H9 (cell line): Measurements from ENCODE around the gene KIF26B. TPM values are rescaled to one million over a fixed set of nuclear protein-coding genes. Genes with fewer than 3 reads are reported as not detected.

Experiments used
- DNase-seq: peaks from one replicate; pipeline ENCODE4 v3.0.0-alpha.2; 2017
- H2AFZ ChIP-seq: one replicate; pipeline ENCODE4 v1.6.1; 2013; ENCODE audit warnings: mild to moderate bottlenecking, low read length, control low read depth, moderate library complexity
- H2AK5ac ChIP-seq: 2 replicates; pipeline ENCODE4 v1.6.1; 2013; ENCODE audit warnings: low read length, control low read depth, mixed read lengths; ENCODE audit not compliant: insufficient read length
- H2BK120ac ChIP-seq: one replicate; pipeline ENCODE4 v1.6.1; 2013; ENCODE audit warnings: low read depth, mild to moderate bottlenecking, low read length, control low read depth, inconsistent platforms; ENCODE audit not compliant: poor library complexity, severe bottlenecking
- H2BK12ac ChIP-seq: 2 replicates; pipeline ENCODE4 v1.6.1; 2013; ENCODE audit warnings: low read length, control low read depth, mixed read lengths, low read depth; ENCODE audit not compliant: insufficient read length
- H2BK15ac ChIP-seq: 2 replicates; pipeline ENCODE4 v1.6.1; 2013; ENCODE audit warnings: low read depth, low read length, control low read depth
- H2BK20ac ChIP-seq: one replicate; pipeline ENCODE4 v1.6.1; 2013; ENCODE audit warnings: low read depth, mild to moderate bottlenecking, low read length, control low read depth, inconsistent platforms; ENCODE audit not compliant: poor library complexity, severe bottlenecking
- H2BK5ac ChIP-seq: 2 replicates; pipeline ENCODE4 v1.6.1; 2013; ENCODE audit warnings: low read length, control low read depth, mixed read lengths; ENCODE audit not compliant: insufficient read length
- H3K14ac ChIP-seq: 2 replicates; pipeline ENCODE4 v1.6.1; 2013; ENCODE audit warnings: low read length, control low read depth; ENCODE audit not compliant: insufficient read depth
- H3K18ac ChIP-seq: 2 replicates; pipeline ENCODE4 v1.6.1; 2013; ENCODE audit warnings: low read depth, mild to moderate bottlenecking, mixed read lengths, low read length, control low read depth; ENCODE audit not compliant: insufficient read length
- H3K23ac ChIP-seq: 2 replicates; pipeline ENCODE4 v1.6.1; 2013; ENCODE audit warnings: low read length, control low read depth, mixed read lengths, low read depth; ENCODE audit not compliant: insufficient read length
- H3K23me2 ChIP-seq: 2 replicates; pipeline ENCODE4 v1.6.1; 2013; ENCODE audit warnings: low read depth, mild to moderate bottlenecking, mixed read lengths, low read length, control low read depth; ENCODE audit not compliant: insufficient read length, poor library complexity, severe bottlenecking
- H3K27ac ChIP-seq: 2 replicates; pipeline ENCODE4 v1.5.1; 2013; ENCODE audit warnings: low read length, control low read depth, mixed read lengths, low read depth; ENCODE audit not compliant: insufficient read length
- H3K27me3 ChIP-seq: 2 replicates; pipeline ENCODE4 v1.6.1; 2013; ENCODE audit warnings: low read length, control low read depth, inconsistent platforms; ENCODE audit not compliant: insufficient read depth
- H3K4ac ChIP-seq: 2 replicates; pipeline ENCODE4 v1.6.1; 2013; ENCODE audit warnings: low read depth, mild to moderate bottlenecking, control low read depth, inconsistent platforms, low read length, moderate library complexity
- H3K4me1 ChIP-seq: 2 replicates; pipeline ENCODE4 v1.6.1; 2013; ENCODE audit warnings: low read length, control low read depth, inconsistent platforms; ENCODE audit not compliant: insufficient read depth
- H3K4me2 ChIP-seq: 2 replicates; pipeline ENCODE4 v1.6.1; 2013; ENCODE audit warnings: low read length, control low read depth, mixed read lengths; ENCODE audit not compliant: insufficient read length, insufficient read depth
- H3K56ac ChIP-seq: 2 replicates; pipeline ENCODE4 v1.6.1; 2013; ENCODE audit warnings: low read depth, mild to moderate bottlenecking, mixed read lengths, low read length, control low read depth; ENCODE audit not compliant: insufficient read length
- H3K79me1 ChIP-seq: 2 replicates; pipeline ENCODE4 v1.6.1; 2013; ENCODE audit warnings: low read depth, mild to moderate bottlenecking, moderate library complexity, low read length, control low read depth, inconsistent platforms; ENCODE audit not compliant: insufficient read depth, poor library complexity, severe bottlenecking
- H3K79me2 ChIP-seq: 2 replicates; pipeline ENCODE4 v1.6.1; 2013; ENCODE audit warnings: low read length, control low read depth, inconsistent platforms; ENCODE audit not compliant: insufficient read depth
- H3K9ac ChIP-seq: 2 replicates; pipeline ENCODE4 v1.6.1; 2013; ENCODE audit warnings: low read length, control low read depth, mixed read lengths; ENCODE audit not compliant: insufficient read length; ENCODE audit errors: extremely low read depth
- H3K9me3 ChIP-seq: one replicate; pipeline ENCODE4 v1.6.1; 2013; ENCODE audit warnings: low read depth, low read length, inconsistent platforms; ENCODE audit not compliant: control insufficient read depth
- H3T11ph ChIP-seq: one replicate; pipeline ENCODE4 v1.6.1; 2013; ENCODE audit warnings: mild to moderate bottlenecking, low read length, control low read depth, inconsistent platforms
- H4K20me1 ChIP-seq: one replicate; pipeline ENCODE4 v1.6.1; 2013; ENCODE audit not compliant: control insufficient read depth, insufficient read length, insufficient read depth
- H4K5ac ChIP-seq: 2 replicates; pipeline ENCODE4 v1.6.1; 2013; ENCODE audit warnings: low read depth, mild to moderate bottlenecking, mixed read lengths, low read length, control low read depth; ENCODE audit not compliant: insufficient read length
- H4K8ac ChIP-seq: replicated peaks from 2 replicates; pipeline ENCODE4 v1.6.1; 2013; ENCODE audit warnings: low read length, control low read depth, mixed read lengths, low read depth; ENCODE audit not compliant: insufficient read length
- H4K91ac ChIP-seq: 2 replicates; pipeline ENCODE4 v1.6.1; 2013; ENCODE audit warnings: low read depth, mild to moderate bottlenecking, moderate library complexity, mixed read lengths, low read length, control low read depth; ENCODE audit not compliant: insufficient read length
- H3K27ac Mint-ChIP-seq, 3 experiments: 2 replicates in 2 of 3; 3 replicates in 1 of 3; pipeline ENCODE4 v1.8.0; 2020 to 2021; ENCODE audit warnings: mixed read lengths in 3 of 3, mild to moderate bottlenecking in 1 of 3, moderate library complexity in 1 of 3
- H3K27me3 Mint-ChIP-seq: 2 replicates; pipeline ENCODE4 v1.8.0; 2021; ENCODE audit warnings: low read depth, mild to moderate bottlenecking, moderate library complexity, mixed read lengths
- H3K36me3 Mint-ChIP-seq, 3 experiments: 2 replicates in 2 of 3; 3 replicates in 1 of 3; pipeline ENCODE4 v1.8.0; 2020 to 2021; ENCODE audit warnings: low read depth in 3 of 3, mixed read lengths in 3 of 3; ENCODE audit not compliant: insufficient read depth in 1 of 3
- H3K4me1 Mint-ChIP-seq, 2 experiments: 2 replicates each; pipeline ENCODE4 v1.8.0; 2020; ENCODE audit warnings: mixed read lengths in 2 of 2
- H3K4me3 Mint-ChIP-seq, 2 experiments: 2 replicates in 1 of 2; 3 replicates in 1 of 2; pipeline ENCODE4 v1.8.0; 2020 to 2021; ENCODE audit warnings: mild to moderate bottlenecking in 2 of 2, mixed read lengths in 2 of 2, moderate library complexity in 1 of 2
- H3K9me3 Mint-ChIP-seq, 2 experiments: 2 replicates in 1 of 2; 3 replicates in 1 of 2; pipeline ENCODE4 v1.8.0; 2020; ENCODE audit warnings: mild to moderate bottlenecking in 2 of 2, mixed read lengths in 2 of 2, moderate library complexity in 1 of 2
- CTCF ChIP-seq: fragments of 200-600 bp; sonication (generic); conservative IDR thresholded peaks from 3 replicates; pipeline ENCODE4 v1.8.0; 2021; ENCODE audit warnings: antibody characterized with exemption, mild to moderate bottlenecking
- WGBS: extraction: QIAGEN DNeasy Blood & Tissue Kit; methylation state at CpG from one replicate; pipeline ENCODE4 v1.1.7; 2013; ENCODE audit warnings: missing lambda C conversion rate, low lambda C conversion rate, mixed read lengths; ENCODE audit not compliant: insufficient read length; ENCODE audit errors: extremely low coverage; 5-methylcytosine and 5-hydroxymethylcytosine counted together
- total RNA-seq: library from RNA; stranded (reverse); gene quantifications from 2 replicates; pipeline ENCODE4 v1.2.1, GENCODE V29; 2021

Gene KIF26B
- total RNA-seq, 1 experiment from 2014 or later = 0.13 TPM

- Mint-ChIP-seq H3K27ac (peak overlapping the region in 1 of 3 experiments; percentile 44; a peak in 1 of 7 replicates), H3K36me3 (peaks cover 0 to 2% (median 0%) of the 10 kb centered on the region in 3 experiments; a peak in 1 of 7 replicates), H3K27me3 (peaks cover 33% of the 10 kb centered on the region), H3K4me1 (peaks cover 30 to 31% of the 10 kb centered on the region in 2 experiments), H3K9me3 (peaks cover 0 to 4% of the 10 kb centered on the region in 2 experiments; a peak in 2 of 5 replicates), H3K4me3 (no peak overlapping the region; a peak in 2 of 5 replicates)
- H3K14ac ChIP-seq = no peak overlapping the region
- no peak overlapping the region for H3K18ac ChIP-seq
- H3T11ph ChIP-seq = no peak overlapping the region
- no peak overlapping the region for H4K8ac ChIP-seq
- H3K56ac ChIP-seq = no peak overlapping the region
- H2BK15ac ChIP-seq = no peak overlapping the region
- no peaks in the 10 kb centered on the region for H3K9me3 ChIP-seq
- no peak for TF ChIP-seq CTCF
- H2BK5ac ChIP-seq = no peak overlapping the region
- no peak for DNase-seq
- no peak overlapping the region for H2BK12ac ChIP-seq
- no peaks in the 10 kb centered on the region for H3K79me1 ChIP-seq
- H4K20me1 ChIP-seq = no peaks in the 10 kb centered on the region
- no peak overlapping the region for H2BK120ac ChIP-seq
- H2AK5ac ChIP-seq = no peak overlapping the region
- H3K27ac ChIP-seq = no peak overlapping the region
- no peak overlapping the region for H4K91ac ChIP-seq
- H3K4ac ChIP-seq = no peak overlapping the region
- H2AFZ ChIP-seq = no peak overlapping the region
- peaks cover 6% of the 10 kb centered on the region for H3K4me1 ChIP-seq
- WGBS = no CpG with 5 or more reads among the region's 14 CpGs
- H3K9ac ChIP-seq = no peak overlapping the region
- no peaks in the 10 kb centered on the region for H3K23me2 ChIP-seq
- H3K23ac ChIP-seq = no peak overlapping the region
- no peak overlapping the region for H2BK20ac ChIP-seq
- H4K5ac ChIP-seq = no peak overlapping the region
- no peaks in the 10 kb centered on the region for H3K27me3 ChIP-seq
- no peaks in the 10 kb centered on the region for H3K79me2 ChIP-seq
- H3K4me2 ChIP-seq = no peak overlapping the region
These were observed 333.8 kb downstream of the KIF26B start for GRCh38 chr1:245488346-245489129.
